Stromal cell of bone marrow (primary cell): Measurements from ENCODE around the gene C16orf74.

ENCODE experiments used
- DNase-seq: peaks from one replicate; pipeline ENCODE4 v3.0.0-alpha.2; 2012; ENCODE audit warnings: low read depth

The C16orf74 gene

GRCh38 chr16:85673529-85674417 lies 77.1 kb downstream of the C16orf74 start:
- no peak for DNase-seq

- no peak for DNase-seq
Observed at GRCh38 chr16:85670840-85671239, 80.1 kb downstream of the C16orf74 start.

GRCh38 chr16:85668676-85669424 lies 82.0 kb downstream of the C16orf74 start:
- no peak for DNase-seq

GRCh38 chr16:85667841-85668413 lies 83.0 kb downstream of the C16orf74 start:
- no peak for DNase-seq

GRCh38 chr16:85667261-85667660 lies 83.6 kb downstream of the C16orf74 start:
- DNase-seq: no peak

- no peak for DNase-seq
Observed at GRCh38 chr16:85665929-85666328, 85.0 kb downstream of the C16orf74 start.

- DNase-seq: no peak
Observed at GRCh38 chr16:85665373-85665740, 85.5 kb downstream of the C16orf74 start.

- no peak for DNase-seq
Observed at GRCh38 chr16:85664580-85665372, 86.1 kb downstream of the C16orf74 start.

GRCh38 chr16:85663891-85664321 lies 87.0 kb downstream of the C16orf74 start:
- DNase-seq: no peak

- DNase-seq: no peak
Observed at GRCh38 chr16:85662976-85663830, 87.7 kb downstream of the C16orf74 start.

GRCh38 chr16:85662482-85662812 lies 88.4 kb downstream of the C16orf74 start:
- DNase-seq: no peak

- DNase-seq: no peak
Observed at GRCh38 chr16:85661740-85662481, 89.0 kb downstream of the C16orf74 start.

GRCh38 chr16:85660843-85661739 lies 89.8 kb downstream of the C16orf74 start:
- no peak for DNase-seq

GRCh38 chr16:85659805-85660511 lies 90.9 kb downstream of the C16orf74 start:
- DNase-seq: no peak

GRCh38 chr16:85659336-85659735 lies 91.6 kb downstream of the C16orf74 start:
- DNase-seq: no peak

GRCh38 chr16:85658504-85659326 lies 92.2 kb downstream of the C16orf74 start:
- DNase-seq: no peak

- DNase-seq: no peak
Observed at GRCh38 chr16:85657996-85658395, 92.9 kb downstream of the C16orf74 start.
